NCI-H146 treated with DMSO at 0.1 percent for 48 hours (cell line): ENCODE measurements around the gene NDUFS8.

Experiments
- DNase-seq: peaks from one replicate; lab custom pipeline; 2025; ENCODE audit not compliant: unreplicated experiment; lab: John Stamatoyannopoulos, UW

NDUFS8 gene

GRCh38 chr11:68014947-68015447 is 15.5 kb upstream of the NDUFS8 start:
- DNase-seq: no peak

GRCh38 chr11:68015467-68015866 is 15.0 kb upstream of the NDUFS8 start:
- DNase-seq: no peak

GRCh38 chr11:68016161-68016903 is 14.1 kb upstream of the NDUFS8 start:
- DNase-seq: no peak

GRCh38 chr11:68016904-68017817 is 13.3 kb upstream of the NDUFS8 start:
- DNase-seq: no peak

- no peak for DNase-seq
Observed at GRCh38 chr11:68017980-68018729, 12.3 kb upstream of the NDUFS8 start.

GRCh38 chr11:68018730-68019190 is 11.7 kb upstream of the NDUFS8 start:
- no peak for DNase-seq

- no peak for DNase-seq
Observed at GRCh38 chr11:68019486-68019885, 11.0 kb upstream of the NDUFS8 start.

- DNase-seq: no peak
Observed at GRCh38 chr11:68020575-68020974, 9.9 kb upstream of the NDUFS8 start.

- DNase-seq: no peak
Observed at GRCh38 chr11:68021167-68021787, 9.2 kb upstream of the NDUFS8 start.

GRCh38 chr11:68022531-68022930 is 8.0 kb upstream of the NDUFS8 start:
- DNase-seq: no peak

- DNase-seq: no peak
Observed at GRCh38 chr11:68024508-68024907, 6.0 kb upstream of the NDUFS8 start.

GRCh38 chr11:68025047-68025446 is 5.4 kb upstream of the NDUFS8 start:
- DNase-seq: no peak

- DNase-seq: no peak
Observed at GRCh38 chr11:68026391-68027105, 3.9 kb upstream of the NDUFS8 start.

GRCh38 chr11:68027667-68028066 is 2.8 kb upstream of the NDUFS8 start:
- no peak for DNase-seq

GRCh38 chr11:68028802-68029545 is 1.5 kb upstream of the NDUFS8 start:
- no peak for DNase-seq

GRCh38 chr11:68031144-68031464 is 623 bp downstream of the NDUFS8 start:
- no peak for DNase-seq

GRCh38 chr11:68032003-68032402 is 1.5 kb downstream of the NDUFS8 start:
- no peak for DNase-seq

GRCh38 chr11:68032997-68033707 is 2.7 kb downstream of the NDUFS8 start:
- no peak for DNase-seq

- DNase-seq: no peak
Observed at GRCh38 chr11:68033708-68034045, 3.2 kb downstream of the NDUFS8 start.
